Right lobe of liver (tissue), 4 donors: ENCODE measurements around the gene AURKAIP1.
"Not testable (repeated sequence)": the region's sequence is repeated elsewhere in the genome, so short reads cannot be mapped to it uniquely, and the experiment has no call there.

Experiments used
- CTCF ChIP-seq, 4 donors: fragments of 200-600 bp in 3 of 4; fragments of 450-650 bp in 1 of 4; IDR thresholded peaks; one replicate each; pipeline versions ENCODE4 v1.5.1 to v1.8.0; 2016 to 2022; ENCODE audit warnings: antibody characterized with exemption in 4 of 4, mild to moderate bottlenecking in 2 of 4
- POLR2A ChIP-seq: fragments of 450-650 bp; IDR thresholded peaks from one replicate; pipeline ENCODE4 v1.6.1; 2017; ENCODE audit warnings: antibody characterized with exemption, mild to moderate bottlenecking
- donor health status: DM: no; HTN: no; CAD: no.
- donor health status: DM: no; HTN: no; CAD: no.
- donor health status: DM: no; HTN: yes; CAD: no.

- TF ChIP-seq CTCF (IDR thresholded peaks at IDR 0.05); POLR2A: not testable (repeated sequence)
These were observed 4.9 kb downstream of the AURKAIP1 start for GRCh38 chr1:1370094-1370493.
